B cell (primary cell): Measurements from ENCODE around the gene SDR39U1. TPM values are rescaled to one million over a fixed set of nuclear protein-coding genes. Genes with fewer than 3 reads are reported as not detected.
"Not testable (repeated sequence)": the region's sequence is repeated elsewhere in the genome, so short reads cannot be mapped to it uniquely, and the experiment has no call there.

Experiments used
- ATAC-seq: fragments of 200-7000 bp; cut with Tn5 transposase; one replicate; pipeline ENCODE4 v1.10.0; 2021; ENCODE audit warnings: low read depth, mild to moderate bottlenecking, moderate number of reproducible peaks, moderate library complexity
- CTCF ChIA-PET: fragments of 350-600 bp; sonication (Branson Sonifier 250); formaldehyde crosslinking; loops from one replicate; lab custom pipeline; 2021; ENCODE audit warnings: antibody characterized with exemption, inconsistent platforms; lab: Charles Lee
- POLR2A ChIA-PET: fragments of 350-600 bp; sonication (Branson Sonifier 250); formaldehyde crosslinking; loops from one replicate; lab custom pipeline; 2021; ENCODE audit warnings: antibody characterized with exemption; lab: Charles Lee
- DNase-seq: peaks from one replicate; pipeline ENCODE4 v3.0.0; 2013
- H2AFZ ChIP-seq: 2 replicates; pipeline ENCODE4 v1.6.1; 2012; ENCODE audit warnings: mild to moderate bottlenecking, low read depth, low read length; ENCODE audit not compliant: insufficient read depth, poor library complexity, severe bottlenecking
- H3K27ac ChIP-seq, 2 donors: 1 replicate in 1 of 2; 2 replicates in 1 of 2; pipeline ENCODE4 v1.5.1; 2012 to 2013; ENCODE audit warnings: low read length in 2 of 2, mild to moderate bottlenecking in 2 of 2, moderate library complexity in 1 of 2
- H3K27me3 ChIP-seq, 4 experiments: fragments of 200-600 bp in 1 of 4; sonication (generic) in 1 of 4; replicated peaks in 1 of 4; 1 replicate in 2 of 4; 2 replicates in 2 of 4; pipeline versions ENCODE4 v1.6.1 to v1.7.0; 2013 to 2016; ENCODE audit warnings: low read length in 3 of 4, mild to moderate bottlenecking in 2 of 4, mixed read lengths in 1 of 4, moderate library complexity in 1 of 4; ENCODE audit not compliant: insufficient read depth in 4 of 4, control insufficient read depth in 3 of 4; ENCODE audit errors: control extremely low read depth in 1 of 4
- H3K36me3 ChIP-seq, 2 experiments: replicated peaks in 1 of 2; 1 replicate in 1 of 2; 2 replicates in 1 of 2; pipeline versions ENCODE4 v1.6.1 to v1.7.1; 2013; ENCODE audit warnings: low read length in 1 of 2; ENCODE audit not compliant: insufficient read depth in 2 of 2, control insufficient read depth in 1 of 2; ENCODE audit errors: control extremely low read depth in 1 of 2, extremely low read depth in 1 of 2
- H3K4me1 ChIP-seq, 2 donors: fragments of 200-600 bp in 1 of 2; sonication (generic) in 1 of 2; 1 replicate in 1 of 2; 2 replicates in 1 of 2; pipeline versions ENCODE4 v1.5.1 to v1.6.1; 2013 to 2017; ENCODE audit warnings: low read length in 2 of 2; ENCODE audit not compliant: control insufficient read depth in 2 of 2, insufficient read depth in 2 of 2
- H3K4me2 ChIP-seq: replicated peaks from 2 replicates; pipeline ENCODE3; 2012; ENCODE audit warnings: mild to moderate bottlenecking, low read depth, low read length; ENCODE audit not compliant: poor library complexity, severe bottlenecking
- H3K4me3 ChIP-seq, 5 experiments: fragments of 200-600 bp in 1 of 5; sonication (generic) in 1 of 5; 1 replicate in 3 of 5; 2 replicates in 2 of 5; pipeline versions ENCODE4 v1.5.1 to v1.7.0; 2011 to 2016; ENCODE audit warnings: low read length in 4 of 5, mild to moderate bottlenecking in 4 of 5, low read depth in 2 of 5, control low read depth in 1 of 5, moderate library complexity in 1 of 5; ENCODE audit not compliant: insufficient read depth in 1 of 5; ENCODE audit errors: control extremely low read depth in 1 of 5, extremely low read depth in 1 of 5
- H3K79me2 ChIP-seq: fragments of 200-600 bp; sonication (generic); one replicate; pipeline ENCODE4 v1.6.0; 2016; ENCODE audit warnings: low read length; ENCODE audit not compliant: control insufficient read depth, insufficient read depth
- H3K9ac ChIP-seq: fragments of 200-600 bp; sonication (generic); 2 replicates; pipeline ENCODE4 v1.6.1; 2017; ENCODE audit warnings: mild to moderate bottlenecking, low read length, moderate library complexity
- H3K9me3 ChIP-seq, 3 donors: one replicate each; pipeline versions ENCODE4 v1.6.1 to v1.7.1; 2013; ENCODE audit warnings: low read length in 2 of 3; ENCODE audit not compliant: control insufficient read depth in 2 of 3, insufficient read depth in 1 of 3; ENCODE audit errors: control extremely low read depth in 1 of 3
- H4K20me1 ChIP-seq: 2 replicates; pipeline ENCODE4 v1.6.0; 2012; ENCODE audit warnings: mild to moderate bottlenecking, low read length; ENCODE audit not compliant: insufficient read depth, control insufficient read depth, poor library complexity, severe bottlenecking
- H3K27ac Mint-ChIP-seq: one replicate; pipeline ENCODE4 v1.8.0; 2021; ENCODE audit warnings: mixed read lengths
- H3K27me3 Mint-ChIP-seq: one replicate; pipeline ENCODE4 v1.8.0; 2021; ENCODE audit warnings: mixed read lengths
- H3K4me1 Mint-ChIP-seq: one replicate; pipeline ENCODE4 v1.8.0; 2021; ENCODE audit warnings: mixed read lengths
- H3K4me3 Mint-ChIP-seq: one replicate; pipeline ENCODE4 v1.8.0; 2021; ENCODE audit warnings: mixed read lengths
- H3K9me3 Mint-ChIP-seq: one replicate; pipeline ENCODE4 v1.8.0; 2022; ENCODE audit warnings: mixed read lengths; ENCODE audit not compliant: insufficient read depth
- EZH2 ChIP-seq: IDR thresholded peaks from 2 replicates; pipeline ENCODE4 v1.6.1; 2012; ENCODE audit warnings: borderline replicate concordance, low read depth, mild to moderate bottlenecking, moderate library complexity, low read length; ENCODE audit not compliant: insufficient read depth, poor library complexity, severe bottlenecking
- WGBS: methylation state at CpG from one replicate; pipeline ENCODE4 v1.1.5; 2013; ENCODE audit warnings: missing lambda C conversion rate; ENCODE audit not compliant: insufficient coverage; 5-methylcytosine and 5-hydroxymethylcytosine counted together
- intact Hi-C: fragments of 100-400 bp; cut with micrococcal nuclease; formaldehyde crosslinking; loops from one replicate; pipeline ENCODE4 v1.10.0; 2022
- polyA plus RNA-seq: library from polyadenylated mRNA; depleted of rRNA; stranded (reverse); fragments of >200 nt; gene quantifications from 2 replicates; pipeline ENCODE4 v1.2.3, GENCODE V29; 2012
- total RNA-seq, 2 donors: library from RNA; stranded (reverse); fragments of 120-200 nt in 1 of 2; gene quantifications; 1 replicate in 1 of 2; 2 replicates in 1 of 2; pipeline versions ENCODE4 v1.2.3 to v1.2.4, GENCODE V29; 2013 to 2022
- TF ChIP-seq, protein P1 (sequence below): fragments of 200-600 bp; IDR thresholded peaks from one replicate; pipeline ENCODE4 v1.8.0; 2022; ENCODE audit warnings: antibody characterized with exemption, mild to moderate bottlenecking

SDR39U1 gene
- total and polyA plus RNA-seq, 2 donors (not counting 1 experiment from before 2014, with no cell fraction given): 126 to 247 TPM

DNA sequence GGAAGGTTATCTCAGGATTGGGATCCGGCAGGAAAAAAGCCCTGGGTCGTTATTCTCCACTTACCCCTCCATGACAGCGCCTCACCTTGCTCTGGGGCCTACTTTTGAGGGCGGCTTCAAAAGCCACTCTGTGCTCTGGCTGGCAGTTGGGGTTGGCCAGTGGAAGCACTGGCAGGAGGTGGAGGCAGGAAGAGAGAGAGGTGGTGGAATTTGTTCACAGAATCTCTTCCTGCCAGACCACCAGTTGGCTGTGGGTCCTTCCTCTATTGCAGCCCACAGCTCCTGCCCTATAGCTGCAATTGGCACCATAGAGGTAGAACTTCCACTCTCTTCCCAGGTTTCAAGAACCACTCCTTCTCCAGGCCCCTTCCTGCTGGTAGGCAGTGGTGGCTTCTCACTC is 32.7 kb upstream of the SDR39U1 start:
- no peak for ATAC-seq
- H3K9ac ChIP-seq: no peak overlapping the region
- Mint-ChIP-seq H3K4me3 (no peak overlapping the region), H3K9me3 (peaks cover 6% of the 10 kb centered on the region), H3K27me3 (no peaks in the 10 kb centered on the region), H3K4me1 (no peaks in the 10 kb centered on the region), H3K27ac (no peak overlapping the region)
- intact Hi-C loops: no loop called here
- no CpG with 5 or more reads among the region's 4 CpGs for WGBS
- H3K27ac ChIP-seq: no peak overlapping the region
- no peaks in the 10 kb centered on the region for H3K9me3 ChIP-seq
- CTCF ChIA-PET: no interaction called here
- H3K4me3 ChIP-seq: no peak overlapping the region
- H3K36me3 ChIP-seq: no peaks in the 10 kb centered on the region
- H3K4me1 ChIP-seq: no peaks in the 10 kb centered on the region
- no peak for TF ChIP-seq EZH2
- TF ChIP-seq, protein P1, sequence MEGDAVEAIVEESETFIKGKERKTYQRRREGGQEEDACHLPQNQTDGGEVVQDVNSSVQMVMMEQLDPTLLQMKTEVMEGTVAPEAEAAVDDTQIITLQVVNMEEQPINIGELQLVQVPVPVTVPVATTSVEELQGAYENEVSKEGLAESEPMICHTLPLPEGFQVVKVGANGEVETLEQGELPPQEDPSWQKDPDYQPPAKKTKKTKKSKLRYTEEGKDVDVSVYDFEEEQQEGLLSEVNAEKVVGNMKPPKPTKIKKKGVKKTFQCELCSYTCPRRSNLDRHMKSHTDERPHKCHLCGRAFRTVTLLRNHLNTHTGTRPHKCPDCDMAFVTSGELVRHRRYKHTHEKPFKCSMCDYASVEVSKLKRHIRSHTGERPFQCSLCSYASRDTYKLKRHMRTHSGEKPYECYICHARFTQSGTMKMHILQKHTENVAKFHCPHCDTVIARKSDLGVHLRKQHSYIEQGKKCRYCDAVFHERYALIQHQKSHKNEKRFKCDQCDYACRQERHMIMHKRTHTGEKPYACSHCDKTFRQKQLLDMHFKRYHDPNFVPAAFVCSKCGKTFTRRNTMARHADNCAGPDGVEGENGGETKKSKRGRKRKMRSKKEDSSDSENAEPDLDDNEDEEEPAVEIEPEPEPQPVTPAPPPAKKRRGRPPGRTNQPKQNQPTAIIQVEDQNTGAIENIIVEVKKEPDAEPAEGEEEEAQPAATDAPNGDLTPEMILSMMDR: no peak
- no peak for DNase-seq
- POLR2A ChIA-PET: no interaction called here
- no peak overlapping the region for H2AFZ ChIP-seq
- no peaks in the 10 kb centered on the region for H3K27me3 ChIP-seq
- H3K4me2 ChIP-seq: no peak overlapping the region
- no peaks in the 10 kb centered on the region for H3K79me2 ChIP-seq
- H4K20me1 ChIP-seq: no peaks in the 10 kb centered on the region

DNA sequence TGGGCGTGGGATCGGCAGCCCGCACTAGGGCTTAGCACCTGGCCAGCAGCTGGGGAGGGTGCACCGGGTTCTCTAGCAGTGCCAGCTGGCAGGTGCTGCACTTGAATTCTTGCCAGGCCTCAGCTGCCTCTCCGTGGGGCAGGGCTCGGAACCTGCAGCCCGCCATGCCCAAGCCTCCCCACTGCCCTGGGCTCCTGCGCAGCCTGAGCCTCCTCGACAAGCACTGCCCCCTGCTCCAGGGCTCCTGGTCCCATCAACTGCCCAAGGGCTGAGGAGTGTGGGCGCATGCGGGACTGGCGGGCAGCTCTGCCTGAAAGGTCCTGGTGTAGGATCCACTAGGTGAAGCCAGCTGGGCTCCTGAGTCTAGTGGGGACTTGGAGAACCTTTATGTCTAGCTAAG is 30.6 kb upstream of the SDR39U1 start:
- TF ChIP-seq, protein P1: no peak
- TF ChIP-seq EZH2: no peak
- Histone ChIP-seq H3K4me2 (no peak overlapping the region), H3K4me1 (no peaks in the 10 kb centered on the region), H3K27me3 (no peaks in the 10 kb centered on the region), H4K20me1 (no peaks in the 10 kb centered on the region), H3K79me2 (no peaks in the 10 kb centered on the region), H3K9me3 (no peaks in the 10 kb centered on the region), H2AFZ (no peak overlapping the region), H3K9ac (no peak overlapping the region), H3K4me3 (no peak overlapping the region), H3K27ac (no peak overlapping the region), H3K36me3 (no peaks in the 10 kb centered on the region)
- no peak overlapping the region for H3K27ac Mint-ChIP-seq
- H3K4me1 Mint-ChIP-seq: no peaks in the 10 kb centered on the region
- H3K9me3 Mint-ChIP-seq: peaks cover 5% of the 10 kb centered on the region
- intact Hi-C loops: no loop called here
- DNase-seq (no peak), ATAC-seq (no peak)
- WGBS: 81% methylated on average over 9 of the region's 12 CpGs
- POLR2A ChIA-PET: no interaction called here
- CTCF ChIA-PET: no interaction called here
- H3K27me3 Mint-ChIP-seq: no peaks in the 10 kb centered on the region
- no peak overlapping the region for H3K4me3 Mint-ChIP-seq

DNA sequence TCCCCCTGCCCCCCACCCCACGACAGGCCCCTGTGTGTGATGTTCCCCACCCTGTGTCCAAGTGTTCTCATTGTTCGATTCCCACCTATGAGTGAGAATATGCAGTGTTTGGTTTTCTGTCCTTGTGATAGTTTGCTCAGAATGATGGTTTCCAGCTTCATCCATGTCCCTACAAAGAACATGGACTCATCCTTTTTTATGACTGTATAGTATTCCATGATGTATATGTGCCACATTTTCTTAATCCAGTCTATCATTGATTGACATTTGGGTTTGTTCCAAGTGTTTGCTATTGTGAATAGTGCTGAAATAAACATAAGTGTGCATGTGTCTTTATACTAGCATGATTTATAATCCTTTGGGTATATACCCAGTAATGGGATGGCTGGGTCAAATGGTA is 27.9 kb upstream of the SDR39U1 start:
- intact Hi-C loops, H3K9me3 ChIP-seq, H4K20me1 ChIP-seq, H3K9me3 Mint-ChIP-seq, H3K27me3 ChIP-seq, H3K27me3 Mint-ChIP-seq, H3K79me2 ChIP-seq, H2AFZ ChIP-seq, H3K36me3 ChIP-seq, H3K4me1 ChIP-seq, DNase-seq, H3K4me2 ChIP-seq, CTCF ChIA-PET, ATAC-seq, H3K4me3 Mint-ChIP-seq, POLR2A ChIA-PET, H3K4me3 ChIP-seq, H3K27ac ChIP-seq, H3K9ac ChIP-seq, H3K27ac Mint-ChIP-seq, H3K4me1 Mint-ChIP-seq: not testable (repeated sequence)
- no CpG with 5 or more reads among the region's 2 CpGs for WGBS
